ENCODE data around the gene WIPF3.

Gene WIPF3

DNA sequence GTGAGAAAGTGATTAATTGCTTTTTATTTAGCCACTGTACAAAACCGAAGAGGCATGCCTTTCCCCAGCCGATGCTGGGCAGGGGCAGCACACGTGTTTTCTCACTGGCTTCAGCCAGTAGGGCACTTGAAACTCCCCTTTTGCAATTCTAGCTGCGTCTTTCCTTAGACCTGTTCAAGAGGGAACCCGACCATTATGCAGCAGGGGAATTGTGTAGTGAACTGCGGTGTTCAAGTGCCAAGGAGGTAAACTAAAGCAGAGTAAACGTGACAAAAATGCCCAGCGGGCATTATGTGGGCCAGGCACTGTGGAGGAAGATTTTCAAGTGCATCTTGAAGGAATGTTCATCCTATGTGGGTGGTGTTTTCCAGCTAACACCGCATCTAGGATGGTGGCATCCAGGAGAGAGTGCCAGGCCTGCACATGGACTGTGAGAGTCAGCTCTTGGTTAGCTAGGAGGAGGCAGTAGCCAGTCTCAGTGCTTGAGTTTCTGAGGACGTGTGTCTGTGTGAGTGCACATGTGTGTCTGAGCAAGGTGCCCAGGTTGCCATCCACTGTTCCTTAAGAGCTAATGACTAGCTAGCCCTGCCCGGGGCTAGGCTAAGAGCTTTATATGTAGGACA is 3.3 kb downstream of the WIPF3 start:
- in situ Hi-C loops (cut with HindIII; ENCODE audit: low sequenced_read_pairs): no loop called here

DNA sequence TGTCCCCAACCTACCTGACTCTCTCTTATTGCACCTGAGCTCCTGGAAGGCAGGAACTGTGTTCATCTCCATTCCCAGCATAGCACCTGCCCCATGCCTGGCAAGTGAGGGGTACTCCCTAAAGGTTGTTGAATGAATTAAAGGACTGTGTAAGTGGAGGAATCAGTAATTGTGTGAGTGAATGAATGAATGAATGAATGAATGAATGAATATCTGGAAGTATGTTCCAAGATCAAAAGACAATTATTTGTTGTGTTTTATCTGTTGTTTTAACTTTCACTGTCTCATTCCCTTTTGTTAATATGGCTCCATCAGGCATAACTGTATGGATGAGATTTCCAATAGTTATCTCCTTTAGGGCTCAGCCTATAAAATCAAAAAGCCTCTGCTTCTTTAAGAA is 4.0 kb downstream of the WIPF3 start:
- in situ Hi-C loops (cut with HindIII; ENCODE audit: low sequenced_read_pairs): no loop called here

DNA sequence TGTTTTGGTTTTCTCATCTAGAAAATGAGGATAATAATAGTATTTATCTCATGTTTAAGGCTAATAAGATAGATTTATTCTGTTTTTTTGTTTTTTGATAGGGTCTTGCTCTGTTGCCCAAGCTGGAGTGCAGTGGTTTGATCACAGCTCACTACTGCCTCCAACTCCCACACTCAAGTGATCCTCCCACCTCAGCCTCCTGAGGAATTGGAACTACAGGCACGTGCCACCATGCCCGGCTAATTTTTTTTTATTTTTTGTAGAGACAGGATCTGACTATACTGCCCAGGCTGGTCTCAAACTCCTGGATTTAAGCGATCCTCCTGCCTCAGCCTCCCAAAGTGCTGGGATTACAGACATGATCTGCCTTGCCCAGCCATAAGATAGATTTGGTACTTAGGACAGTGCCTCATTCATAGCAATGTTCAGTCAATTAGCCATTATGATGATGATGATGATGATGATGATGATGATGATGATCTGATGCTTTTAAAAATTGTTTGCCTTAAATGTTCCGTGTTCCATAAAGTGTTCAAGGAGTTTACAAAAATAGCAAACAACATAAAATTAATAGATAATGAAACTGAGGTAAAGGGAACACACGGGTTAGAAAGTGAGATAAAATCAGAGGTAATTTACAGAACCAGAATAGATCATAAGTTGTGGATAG is 4.6 kb downstream of the WIPF3 start:
- in situ Hi-C loops (cut with HindIII; ENCODE audit: low sequenced_read_pairs): no loop called here

DNA sequence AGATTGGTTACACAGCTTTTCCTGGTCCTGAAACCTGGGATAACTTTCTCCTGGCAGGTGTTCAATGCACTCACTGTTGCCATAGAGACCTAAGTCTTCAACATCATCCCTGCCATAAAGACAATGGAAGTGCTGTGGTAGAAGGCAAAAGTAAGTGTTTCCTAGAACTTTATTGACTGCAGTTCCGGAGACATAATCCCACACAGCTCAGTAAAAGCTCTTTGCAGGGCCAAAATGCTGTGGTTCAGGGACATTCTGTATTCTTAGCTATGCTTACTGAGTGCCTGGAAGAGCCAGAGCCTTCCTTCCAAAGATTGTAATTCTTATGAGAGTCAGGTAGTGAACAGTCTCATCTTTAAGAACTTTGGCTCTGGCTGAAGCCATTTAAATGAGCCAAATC is 5.3 kb downstream of the WIPF3 start:
- in situ Hi-C loops (cut with HindIII; ENCODE audit: low sequenced_read_pairs): no loop called here

DNA sequence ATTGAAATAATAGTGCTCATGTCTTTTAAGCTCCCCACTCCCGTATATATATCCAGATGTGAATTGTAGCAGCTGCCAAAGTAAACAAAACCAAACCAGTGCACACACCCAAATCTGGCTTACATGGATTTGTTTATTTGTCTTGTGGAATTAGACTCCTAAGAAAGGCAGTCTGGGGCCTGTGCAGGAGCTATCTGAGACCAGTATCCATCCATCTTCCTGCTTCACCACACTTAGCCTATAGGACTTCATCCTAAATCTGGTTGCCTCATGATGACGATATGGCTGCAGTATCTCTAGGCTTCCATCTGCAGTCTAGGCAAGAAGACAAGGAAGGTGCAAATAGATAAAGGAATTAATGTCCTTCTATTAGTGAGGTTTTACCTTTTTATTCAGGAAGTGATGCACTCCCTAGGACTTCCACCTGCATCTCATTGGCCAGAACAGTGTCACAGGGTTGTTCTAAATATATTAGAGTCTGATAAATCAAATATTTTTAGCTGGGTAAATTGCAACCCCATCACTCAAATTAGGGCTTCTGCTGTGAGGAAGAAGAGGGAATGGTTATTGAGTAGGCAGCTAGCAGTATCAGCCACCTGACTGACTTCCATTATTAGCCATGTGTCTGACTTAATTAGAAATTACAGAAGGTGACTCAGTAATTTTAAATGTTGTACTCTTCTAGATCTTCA is 6.0 kb downstream of the WIPF3 start:
- in situ Hi-C loops (cut with HindIII; ENCODE audit: low sequenced_read_pairs): no loop called here

GRCh38 chr7:29815181-29816105 is 9.1 kb downstream of the WIPF3 start:
- in situ Hi-C loops (cut with HindIII; ENCODE audit: low sequenced_read_pairs): no loop called here

GRCh38 chr7:29818308-29818707 is 12.0 kb downstream of the WIPF3 start:
- in situ Hi-C loops (cut with HindIII; ENCODE audit: low sequenced_read_pairs): no loop called here

DNA sequence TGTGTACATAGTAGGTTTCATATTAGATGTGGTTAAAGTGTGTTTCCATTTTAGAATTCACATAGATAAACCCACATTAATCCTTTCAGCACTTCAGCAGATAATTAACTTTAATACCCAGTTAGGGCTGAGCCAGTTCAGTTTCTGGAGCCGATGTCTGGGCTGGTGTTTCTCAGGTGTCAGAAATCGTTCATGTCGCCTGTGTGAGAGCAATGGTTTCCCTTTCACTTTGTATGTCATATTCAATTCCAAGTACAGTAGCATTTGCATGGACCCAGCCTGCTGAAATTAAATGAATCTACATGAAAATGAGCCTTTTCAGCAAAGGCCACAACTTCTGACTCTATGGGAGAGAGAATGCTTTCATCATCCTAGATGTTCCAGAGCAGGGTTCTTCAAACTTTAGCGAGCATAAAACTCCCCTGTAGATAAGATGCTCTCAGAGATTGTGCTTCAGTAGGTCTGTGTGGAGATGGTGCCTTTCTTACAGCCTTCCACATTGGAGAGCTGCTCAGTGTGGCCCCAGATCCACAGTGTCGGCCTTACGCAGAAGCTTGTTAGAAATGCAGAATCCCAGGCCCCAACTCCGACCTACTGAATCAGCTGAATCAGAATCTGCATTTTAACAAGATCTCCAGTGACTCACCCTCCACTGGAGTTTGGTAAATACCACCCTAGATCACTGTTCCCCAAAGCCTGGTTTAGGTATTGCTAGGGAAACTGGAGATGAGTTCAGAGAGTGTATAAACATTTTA is 19.6 kb downstream of the WIPF3 start:
- in situ Hi-C loops (cut with HindIII; ENCODE audit: low sequenced_read_pairs): no loop called here

DNA sequence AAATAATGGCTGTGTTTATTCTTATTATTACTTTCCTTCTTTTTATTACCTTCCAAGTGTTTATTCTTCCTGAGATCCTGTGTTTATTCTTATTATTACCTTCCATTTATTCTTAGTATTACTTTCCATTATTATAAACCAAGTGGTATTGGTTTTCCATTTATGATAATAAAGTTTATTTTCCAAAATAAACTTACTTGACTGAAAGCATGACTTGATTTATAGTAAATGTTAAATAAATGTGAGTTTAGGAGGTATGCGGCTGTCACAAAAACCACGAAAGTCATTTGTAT is 20.2 kb downstream of the WIPF3 start:
- in situ Hi-C loops (cut with HindIII; ENCODE audit: low sequenced_read_pairs): no loop called here

DNA sequence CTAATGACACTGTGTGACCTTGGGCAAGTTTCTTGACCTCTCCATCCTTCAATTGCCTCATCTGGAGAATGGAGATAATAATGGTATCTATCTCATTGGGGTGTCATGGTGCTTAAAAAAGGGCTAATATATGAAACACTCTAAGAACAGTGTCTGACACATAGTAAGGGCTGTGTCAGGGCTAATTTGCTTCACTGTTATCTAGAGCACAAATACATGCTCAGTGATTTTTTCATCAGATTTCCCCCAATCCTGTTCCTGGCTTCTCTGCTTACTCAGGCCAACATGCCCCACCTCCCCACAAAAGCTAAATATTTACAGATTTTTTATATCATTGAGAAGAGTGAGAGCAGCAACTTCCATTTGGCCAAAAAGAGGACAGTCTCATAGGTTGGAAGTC is 20.6 kb downstream of the WIPF3 start:
- in situ Hi-C loops (cut with HindIII; ENCODE audit: low sequenced_read_pairs): no loop called here

- in situ Hi-C loops (cut with HindIII; ENCODE audit: low sequenced_read_pairs): no loop called here
These were observed 25.4 kb downstream of the WIPF3 start for GRCh38 chr7:29831705-29832104.

- in situ Hi-C loops (cut with HindIII; ENCODE audit: low sequenced_read_pairs): no loop called here
These were observed 27.6 kb downstream of the WIPF3 start for GRCh38 chr7:29833929-29834328.

DNA sequence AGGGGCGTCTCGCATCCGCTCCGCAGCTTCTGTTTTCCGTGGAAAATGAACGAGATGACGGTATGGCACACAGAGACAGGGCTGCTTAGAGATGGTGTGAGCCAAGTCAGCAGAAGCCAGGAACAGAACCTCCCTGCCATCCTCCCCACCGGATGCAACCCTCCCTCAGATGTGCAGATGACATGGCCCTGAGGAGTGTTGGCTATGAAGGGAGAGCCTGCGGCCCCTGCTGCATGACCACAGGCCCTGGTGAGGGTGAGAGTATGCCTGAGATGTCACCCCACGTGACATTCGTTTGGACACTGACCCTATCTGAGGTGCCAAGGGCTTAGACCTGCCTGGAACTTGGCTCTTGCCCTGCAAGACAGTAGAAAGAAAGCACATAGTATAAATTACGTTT is 29.4 kb downstream of the WIPF3 start:
- in situ Hi-C loops (cut with HindIII; ENCODE audit: low sequenced_read_pairs): no loop called here

- in situ Hi-C loops (cut with HindIII; ENCODE audit: low sequenced_read_pairs): no loop called here
These were observed 33.0 kb downstream of the WIPF3 start for GRCh38 chr7:29839302-29839701.

- in situ Hi-C loops (cut with HindIII; ENCODE audit: low sequenced_read_pairs): no loop called here
These were observed 33.6 kb downstream of the WIPF3 start for GRCh38 chr7:29839921-29840320.

DNA sequence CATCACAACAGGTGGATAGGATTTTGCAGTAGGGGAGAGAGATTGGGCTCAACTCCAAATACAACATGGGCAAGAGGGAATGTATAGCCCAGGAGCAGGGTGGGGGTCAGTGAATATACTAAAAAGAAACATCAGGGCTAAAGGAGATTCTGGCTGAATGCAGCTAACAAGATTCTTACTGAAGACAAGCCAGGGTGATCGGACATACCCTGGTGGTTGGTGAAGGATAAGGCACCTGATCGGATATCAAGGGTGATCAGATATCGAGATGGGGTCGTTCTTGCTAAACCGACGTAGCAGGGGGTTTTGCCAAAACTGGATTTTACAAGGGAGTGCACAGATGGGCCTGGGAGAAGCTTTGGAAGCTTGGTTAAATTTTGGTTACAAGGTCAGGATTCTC is 34.4 kb downstream of the WIPF3 start:
- in situ Hi-C loops (cut with HindIII; ENCODE audit: low sequenced_read_pairs): no loop called here

DNA sequence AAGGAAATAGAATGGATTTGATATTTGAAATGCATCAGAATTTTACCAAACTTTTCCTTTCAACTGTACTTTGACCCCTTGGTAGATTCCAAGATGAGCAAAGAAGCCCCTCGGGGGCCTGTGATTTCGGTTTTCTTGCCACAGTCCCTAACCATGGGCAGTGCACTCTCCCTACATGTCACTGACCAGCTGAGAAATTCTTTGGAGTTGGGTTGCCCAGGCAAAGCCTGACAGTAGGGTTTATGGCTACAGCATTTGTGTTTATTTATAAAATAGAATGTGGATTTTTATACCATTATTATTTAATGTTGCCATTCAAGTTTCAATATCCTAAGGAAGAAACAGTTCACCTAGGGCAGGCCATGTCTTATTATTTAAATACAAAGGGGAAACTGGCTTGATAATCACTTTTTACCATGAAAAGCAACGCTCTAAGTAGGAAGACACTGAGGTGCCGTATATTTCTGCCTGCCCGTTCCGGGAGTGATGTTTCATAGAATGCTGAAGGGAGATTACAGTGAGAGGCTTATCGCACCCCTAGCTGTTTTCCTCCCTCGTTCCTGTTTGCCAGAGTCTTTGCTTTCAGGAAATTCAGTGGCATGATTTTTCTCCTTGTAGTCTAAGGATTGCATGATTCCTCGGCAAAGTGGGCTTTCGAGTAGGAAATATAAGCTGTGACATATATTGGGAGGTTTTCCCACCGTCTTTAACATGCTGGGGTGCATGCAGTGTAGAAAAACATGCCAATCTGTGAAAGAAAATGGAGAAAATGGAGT is 35.8 kb downstream of the WIPF3 start:
- in situ Hi-C loops (cut with HindIII; ENCODE audit: low sequenced_read_pairs): no loop called here

- in situ Hi-C loops (cut with HindIII; ENCODE audit: low sequenced_read_pairs): no loop called here
These were observed 36.8 kb downstream of the WIPF3 start for GRCh38 chr7:29843093-29843492.

DNA sequence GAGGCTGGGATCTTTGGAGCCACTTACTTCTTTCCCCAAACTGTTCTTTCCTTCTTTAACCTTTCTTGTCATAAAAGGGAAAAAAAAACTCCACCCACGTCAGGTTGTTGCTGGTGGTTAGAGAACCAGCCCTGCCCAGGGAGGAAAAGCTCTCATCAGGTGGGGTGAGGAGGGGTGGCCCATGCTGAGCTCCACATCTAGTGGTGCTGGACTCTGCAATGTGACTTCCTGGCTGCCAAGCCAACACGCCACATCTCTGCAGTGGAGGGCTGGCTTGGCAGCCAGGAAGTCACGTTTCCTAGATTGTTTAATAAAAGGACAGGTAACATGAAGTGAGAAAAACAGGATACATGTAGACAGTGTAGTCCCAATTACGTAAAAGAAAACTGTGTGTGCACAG is 37.4 kb downstream of the WIPF3 start:
- in situ Hi-C loops (cut with HindIII; ENCODE audit: low sequenced_read_pairs): no loop called here

DNA sequence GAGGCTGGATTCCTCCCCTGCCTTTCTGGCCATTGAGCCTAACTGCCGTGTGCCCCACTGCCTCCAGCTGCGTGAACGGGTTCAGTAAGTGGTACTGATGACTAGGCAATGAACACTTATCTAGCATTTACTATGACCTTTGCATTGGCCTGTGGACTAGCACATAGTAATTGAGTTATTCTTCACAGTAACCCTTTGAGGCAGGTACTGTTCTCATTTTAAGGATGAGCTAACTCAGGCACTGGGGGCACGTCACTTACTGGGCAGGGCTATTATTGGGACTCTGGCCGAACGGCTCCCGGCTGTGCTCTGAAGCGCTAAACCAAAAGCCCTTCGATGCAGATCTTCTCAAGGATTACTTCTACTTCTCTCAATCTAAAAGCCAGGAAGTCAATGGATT is 38.3 kb downstream of the WIPF3 start:
- in situ Hi-C loops (cut with HindIII; ENCODE audit: low sequenced_read_pairs): no loop called here
